GM23338 (cell line): ENCODE measurements around the gene DDX49.

Experiments
- CREB1 ChIP-seq: fragments of 250-450 bp; sonication (Bioruptor Pico); IDR thresholded peaks from 2 replicates; pipeline ENCODE4 v1.5.0; 2020; ENCODE audit warnings: low read depth, mild to moderate bottlenecking, moderate library complexity
- ETS1 ChIP-seq: IDR thresholded peaks from 2 replicates; pipeline ENCODE4 v1.6.1; 2016; ENCODE audit warnings: antibody characterized with exemption
- EZH2 ChIP-seq: fragments of 200-600 bp; sonication (generic); IDR thresholded peaks from one replicate; pipeline ENCODE4 v1.8.0; 2017; ENCODE audit warnings: antibody characterized with exemption, mild to moderate bottlenecking, low read depth; ENCODE audit not compliant: unreplicated experiment
- EZH2phosphoT487 ChIP-seq: fragments of 200-600 bp; sonication (generic); IDR thresholded peaks from one replicate; pipeline ENCODE4 v1.8.1; 2018; ENCODE audit warnings: antibody characterized with exemption; ENCODE audit not compliant: unreplicated experiment
- JUNB ChIP-seq: IDR thresholded peaks from one replicate; pipeline ENCODE4 v1.6.1; 2016; ENCODE audit warnings: antibody characterized with exemption; ENCODE audit not compliant: unreplicated experiment
- NANOG ChIP-seq: IDR thresholded peaks from 2 replicates; pipeline ENCODE4 v1.6.1; 2016; ENCODE audit warnings: antibody characterized with exemption, borderline replicate concordance
- POLR2AphosphoS5 ChIP-seq: IDR thresholded peaks from 2 replicates; pipeline ENCODE4 v1.6.1; 2016; ENCODE audit warnings: antibody characterized with exemption, low read depth
- STAT1 ChIP-seq: IDR thresholded peaks from one replicate; pipeline ENCODE4 v1.6.1; 2016; ENCODE audit warnings: antibody characterized with exemption; ENCODE audit not compliant: unreplicated experiment
- ZNF114 ChIP-seq: fragments of 250-450 bp; sonication (Bioruptor Pico); IDR thresholded peaks from 2 replicates; pipeline ENCODE4 v1.5.0; 2020; ENCODE audit warnings: mild to moderate bottlenecking, moderate library complexity
- ZNF331 ChIP-seq: fragments of 250-450 bp; sonication (Bioruptor Pico); IDR thresholded peaks from 2 replicates; pipeline ENCODE4 v1.5.0; 2020; ENCODE audit warnings: low read depth, mild to moderate bottlenecking, moderate library complexity
- TF ChIP-seq, protein P1 (sequence below), 2 experiments: fragments of 200-600 bp in 1 of 2; sonication (generic) in 1 of 2; conservative IDR thresholded peaks; 2 replicates each; pipeline versions ENCODE4 v1.5.1 to v1.6.1; 2016 to 2017; ENCODE audit warnings: antibody characterized with exemption in 2 of 2, low read depth in 2 of 2, mild to moderate bottlenecking in 2 of 2, moderate library complexity in 1 of 2
- TF ChIP-seq, protein P2 (sequence below): IDR thresholded peaks from one replicate; pipeline ENCODE4 v1.6.1; 2018; ENCODE audit warnings: antibody characterized with exemption; ENCODE audit not compliant: unreplicated experiment

DNA sequence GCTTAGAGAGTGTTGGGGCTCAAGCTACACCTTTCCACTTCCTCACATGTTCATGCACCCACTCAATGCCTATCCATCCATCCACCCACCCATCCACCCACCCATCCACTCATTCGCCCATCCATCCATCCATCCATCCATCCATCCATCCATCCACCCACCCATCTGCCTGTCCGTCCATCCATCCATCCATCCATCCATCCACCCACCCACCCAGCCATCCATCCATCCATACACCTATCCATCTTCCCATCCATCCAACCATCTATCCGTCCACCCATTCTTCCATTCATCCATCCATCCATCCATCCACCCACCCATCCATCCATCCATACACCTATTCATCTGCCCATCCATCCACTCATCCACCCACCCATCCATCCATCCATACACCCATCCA lies 34.6 kb downstream of the DDX49 start:
- TF ChIP-seq, protein P1, sequence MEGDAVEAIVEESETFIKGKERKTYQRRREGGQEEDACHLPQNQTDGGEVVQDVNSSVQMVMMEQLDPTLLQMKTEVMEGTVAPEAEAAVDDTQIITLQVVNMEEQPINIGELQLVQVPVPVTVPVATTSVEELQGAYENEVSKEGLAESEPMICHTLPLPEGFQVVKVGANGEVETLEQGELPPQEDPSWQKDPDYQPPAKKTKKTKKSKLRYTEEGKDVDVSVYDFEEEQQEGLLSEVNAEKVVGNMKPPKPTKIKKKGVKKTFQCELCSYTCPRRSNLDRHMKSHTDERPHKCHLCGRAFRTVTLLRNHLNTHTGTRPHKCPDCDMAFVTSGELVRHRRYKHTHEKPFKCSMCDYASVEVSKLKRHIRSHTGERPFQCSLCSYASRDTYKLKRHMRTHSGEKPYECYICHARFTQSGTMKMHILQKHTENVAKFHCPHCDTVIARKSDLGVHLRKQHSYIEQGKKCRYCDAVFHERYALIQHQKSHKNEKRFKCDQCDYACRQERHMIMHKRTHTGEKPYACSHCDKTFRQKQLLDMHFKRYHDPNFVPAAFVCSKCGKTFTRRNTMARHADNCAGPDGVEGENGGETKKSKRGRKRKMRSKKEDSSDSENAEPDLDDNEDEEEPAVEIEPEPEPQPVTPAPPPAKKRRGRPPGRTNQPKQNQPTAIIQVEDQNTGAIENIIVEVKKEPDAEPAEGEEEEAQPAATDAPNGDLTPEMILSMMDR (conservative IDR thresholded peaks at IDR 0.05; ENCODE audit: low read depth in 2 of 2), result no peak
- TF ChIP-seq, protein P2, sequence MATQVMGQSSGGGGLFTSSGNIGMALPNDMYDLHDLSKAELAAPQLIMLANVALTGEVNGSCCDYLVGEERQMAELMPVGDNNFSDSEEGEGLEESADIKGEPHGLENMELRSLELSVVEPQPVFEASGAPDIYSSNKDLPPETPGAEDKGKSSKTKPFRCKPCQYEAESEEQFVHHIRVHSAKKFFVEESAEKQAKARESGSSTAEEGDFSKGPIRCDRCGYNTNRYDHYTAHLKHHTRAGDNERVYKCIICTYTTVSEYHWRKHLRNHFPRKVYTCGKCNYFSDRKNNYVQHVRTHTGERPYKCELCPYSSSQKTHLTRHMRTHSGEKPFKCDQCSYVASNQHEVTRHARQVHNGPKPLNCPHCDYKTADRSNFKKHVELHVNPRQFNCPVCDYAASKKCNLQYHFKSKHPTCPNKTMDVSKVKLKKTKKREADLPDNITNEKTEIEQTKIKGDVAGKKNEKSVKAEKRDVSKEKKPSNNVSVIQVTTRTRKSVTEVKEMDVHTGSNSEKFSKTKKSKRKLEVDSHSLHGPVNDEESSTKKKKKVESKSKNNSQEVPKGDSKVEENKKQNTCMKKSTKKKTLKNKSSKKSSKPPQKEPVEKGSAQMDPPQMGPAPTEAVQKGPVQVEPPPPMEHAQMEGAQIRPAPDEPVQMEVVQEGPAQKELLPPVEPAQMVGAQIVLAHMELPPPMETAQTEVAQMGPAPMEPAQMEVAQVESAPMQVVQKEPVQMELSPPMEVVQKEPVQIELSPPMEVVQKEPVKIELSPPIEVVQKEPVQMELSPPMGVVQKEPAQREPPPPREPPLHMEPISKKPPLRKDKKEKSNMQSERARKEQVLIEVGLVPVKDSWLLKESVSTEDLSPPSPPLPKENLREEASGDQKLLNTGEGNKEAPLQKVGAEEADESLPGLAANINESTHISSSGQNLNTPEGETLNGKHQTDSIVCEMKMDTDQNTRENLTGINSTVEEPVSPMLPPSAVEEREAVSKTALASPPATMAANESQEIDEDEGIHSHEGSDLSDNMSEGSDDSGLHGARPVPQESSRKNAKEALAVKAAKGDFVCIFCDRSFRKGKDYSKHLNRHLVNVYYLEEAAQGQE, result no peak
- TF ChIP-seq JUNB, result no peak
- TF ChIP-seq POLR2AphosphoS5, result no peak
- TF ChIP-seq ETS1, result no peak
- TF ChIP-seq NANOG, result no peak
- no peak for TF ChIP-seq EZH2
- no peak for TF ChIP-seq CREB1 (CRISPR knock-in tag)
- no peak for TF ChIP-seq STAT1
- TF ChIP-seq ZNF114 (CRISPR knock-in tag), result no peak
- no peak for TF ChIP-seq EZH2phosphoT487
- TF ChIP-seq ZNF331, result no peak
